CD1c-positive myeloid dendritic cell (primary cell): Measurements from ENCODE around the gene CD22.

Experiments used
- DNase-seq: peaks from one replicate; pipeline ENCODE4 v3.0.0-alpha.2; 2016; ENCODE audit errors: extremely low spot score

Gene CD22

GRCh38 chr19:35388277-35389054, 59.5 kb downstream of the CD22 start:
- DNase-seq = no peak

GRCh38 chr19:35389192-35389861, 60.3 kb downstream of the CD22 start:
- no peak for DNase-seq

- no peak for DNase-seq
Measured at GRCh38 chr19:35392742-35393715, 64.0 kb downstream of the CD22 start.

GRCh38 chr19:35395382-35396199, 66.6 kb downstream of the CD22 start:
- DNase-seq = peak; percentile 62

GRCh38 chr19:35396240-35396885, 67.4 kb downstream of the CD22 start:
- no peak for DNase-seq
